Neuronal stem cell (in vitro differentiated cells): ENCODE data around the gene ADGB.

Experiments used
- DNase-seq: peaks from one replicate; pipeline ENCODE4 v3.0.0-alpha.2; 2013; ENCODE audit warnings: low spot score
- H2AFZ ChIP-seq: one replicate; pipeline ENCODE4 v1.6.1; 2013; ENCODE audit warnings: mild to moderate bottlenecking, low read length, inconsistent platforms
- H2AK5ac ChIP-seq: 2 replicates; pipeline ENCODE4 v1.6.1; 2013; ENCODE audit warnings: low read depth, mild to moderate bottlenecking, inconsistent platforms, low read length, moderate library complexity, mixed read lengths
- H2BK120ac ChIP-seq: 2 replicates; pipeline ENCODE4 v1.6.1; 2013; ENCODE audit warnings: low read depth, mild to moderate bottlenecking, inconsistent platforms, low read length, moderate library complexity, mixed read lengths
- H2BK12ac ChIP-seq: one replicate; pipeline ENCODE4 v1.6.1; 2013; ENCODE audit warnings: low read length, inconsistent platforms
- H2BK15ac ChIP-seq: 2 replicates; pipeline ENCODE4 v1.6.1; 2013; ENCODE audit warnings: mild to moderate bottlenecking, low read length, inconsistent platforms, mixed read lengths
- H2BK5ac ChIP-seq: one replicate; pipeline ENCODE4 v1.6.1; 2013; ENCODE audit warnings: inconsistent platforms, mild to moderate bottlenecking, low read length, moderate library complexity
- H3K14ac ChIP-seq: one replicate; pipeline ENCODE4 v1.6.1; 2013; ENCODE audit warnings: low read length, inconsistent platforms
- H3K18ac ChIP-seq: 2 replicates; pipeline ENCODE4 v1.6.1; 2013; ENCODE audit warnings: low read length, inconsistent platforms
- H3K23ac ChIP-seq: 2 replicates; pipeline ENCODE4 v1.6.1; 2013; ENCODE audit warnings: low read depth, mild to moderate bottlenecking, mixed read lengths, low read length, inconsistent platforms; ENCODE audit not compliant: poor library complexity
- H3K27ac ChIP-seq: replicated peaks from 3 replicates; pipeline ENCODE4 v1.5.1; 2013; ENCODE audit warnings: low read length, inconsistent platforms
- H3K27me3 ChIP-seq, 3 experiments: 2 replicates each; pipeline ENCODE4 v1.6.1; 2013; ENCODE audit warnings: low read length in 3 of 3, mild to moderate bottlenecking in 2 of 3, inconsistent platforms in 1 of 3, low read depth in 1 of 3, mixed read lengths in 1 of 3, moderate library complexity in 1 of 3; ENCODE audit not compliant: control insufficient read depth in 3 of 3, insufficient read depth in 3 of 3
- H3K36me3 ChIP-seq, 2 donors: replicated peaks in 1 of 2; 2 replicates each; pipeline ENCODE4 v1.6.1; 2013; ENCODE audit warnings: low read length in 2 of 2; ENCODE audit not compliant: control insufficient read depth in 2 of 2, insufficient read depth in 2 of 2
- H3K4ac ChIP-seq: 2 replicates; pipeline ENCODE4 v1.6.1; 2013; ENCODE audit warnings: inconsistent platforms, mild to moderate bottlenecking, low read length, moderate library complexity
- H3K4me1 ChIP-seq, 2 donors: 1 replicate in 1 of 2; 2 replicates in 1 of 2; pipeline ENCODE4 v1.6.1; 2013; ENCODE audit warnings: low read length in 2 of 2, low read depth in 1 of 2; ENCODE audit not compliant: control insufficient read depth in 2 of 2, insufficient read depth in 1 of 2
- H3K4me2 ChIP-seq: one replicate; pipeline ENCODE4 v1.6.1; 2013; ENCODE audit warnings: mild to moderate bottlenecking, low read length, inconsistent platforms; ENCODE audit not compliant: insufficient read depth, poor library complexity, severe bottlenecking
- H3K4me3 ChIP-seq, 2 donors: 2 replicates each; pipeline ENCODE4 v1.5.1; 2013; ENCODE audit warnings: low read length in 2 of 2, mild to moderate bottlenecking in 2 of 2, inconsistent platforms in 1 of 2, moderate library complexity in 1 of 2
- H3K79me1 ChIP-seq: one replicate; pipeline ENCODE4 v1.6.1; 2013; ENCODE audit warnings: low read depth, mild to moderate bottlenecking, inconsistent platforms, low read length, moderate library complexity
- H3K9ac ChIP-seq: one replicate; pipeline ENCODE4 v1.6.1; 2013; ENCODE audit warnings: mild to moderate bottlenecking, low read depth, low read length, inconsistent platforms; ENCODE audit not compliant: poor library complexity
- H3K9me3 ChIP-seq, 2 donors: replicated peaks in 1 of 2; 2 replicates each; pipeline versions ENCODE3 to v1.6.1; 2013; ENCODE audit warnings: low read length in 2 of 2, mild to moderate bottlenecking in 2 of 2, inconsistent platforms in 1 of 2, low read depth in 1 of 2, mixed read lengths in 1 of 2, moderate library complexity in 1 of 2; ENCODE audit not compliant: control insufficient read depth in 2 of 2, insufficient read depth in 1 of 2
- H4K8ac ChIP-seq: one replicate; pipeline ENCODE4 v1.6.1; 2013; ENCODE audit warnings: low read depth, mild to moderate bottlenecking, inconsistent platforms, low read length, moderate library complexity
- H4K91ac ChIP-seq: one replicate; pipeline ENCODE4 v1.6.1; 2013; ENCODE audit warnings: low read length, low read depth, mild to moderate bottlenecking, inconsistent platforms; ENCODE audit not compliant: poor library complexity
- WGBS, 2 donors: extraction: QIAGEN DNeasy Blood & Tissue Kit; methylation state at CpG; one replicate each; pipeline ENCODE4 v1.1.7; 2013; ENCODE audit warnings: missing lambda C conversion rate in 2 of 2, mixed read lengths in 1 of 2; ENCODE audit not compliant: insufficient read length in 2 of 2, insufficient replicate concordance in 1 of 2; ENCODE audit errors: extremely low coverage in 2 of 2; 5-methylcytosine and 5-hydroxymethylcytosine counted together

ADGB gene

DNA sequence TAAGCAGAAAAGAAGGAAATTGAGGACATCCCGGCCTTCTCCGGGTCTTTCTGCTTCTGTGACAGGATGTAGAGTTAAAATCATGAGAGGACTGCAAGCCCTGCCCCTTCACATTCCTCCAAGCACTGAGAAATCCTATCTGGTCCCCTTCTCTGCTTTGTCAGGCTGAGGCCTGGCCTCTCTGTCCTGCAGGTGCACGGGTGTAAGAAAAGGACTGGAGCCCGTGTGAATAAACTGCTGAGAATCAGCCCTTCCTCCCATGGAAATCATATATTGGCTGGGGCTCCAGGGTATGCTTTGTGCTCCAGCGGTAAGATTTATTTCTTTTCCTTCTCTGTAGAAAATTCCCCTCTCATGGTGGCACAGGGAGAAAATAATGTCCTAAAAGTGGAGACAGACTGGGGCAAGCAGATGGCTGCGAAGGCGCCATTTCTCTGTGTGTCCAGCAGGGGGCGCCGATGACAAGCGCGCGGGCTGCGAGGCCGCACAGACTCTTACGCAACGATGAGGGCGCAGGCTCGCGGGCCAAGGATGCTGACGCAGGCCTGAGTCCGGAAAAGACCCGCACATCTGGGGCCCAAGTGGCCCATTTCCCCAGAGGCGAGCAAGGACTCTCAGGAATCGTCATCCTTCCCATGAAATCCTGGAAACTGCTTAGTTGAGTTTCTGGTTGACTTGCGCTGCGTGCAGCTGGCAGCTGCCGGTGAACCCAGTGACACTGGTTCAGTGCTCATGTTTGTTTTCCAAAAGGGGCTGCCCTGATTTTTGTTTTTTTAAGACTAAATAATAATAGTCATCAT, 258.6 kb downstream of the ADGB start:
- Histone ChIP-seq H2BK12ac (no peak overlapping the region), H3K36me3 (no peaks in the 10 kb centered on the region), H3K4ac (no peak overlapping the region), H3K9ac (no peak overlapping the region), H2AK5ac (no peak overlapping the region), H2BK15ac (no peak overlapping the region), H3K4me3 (peak overlapping the region; percentile 41 to 69), H3K4me1 (peaks cover 0 to 2% of the 10 kb centered on the region in 2 donors), H2BK5ac (no peak overlapping the region), H3K18ac (peak overlapping the region; percentile 53), H3K23ac (no peak overlapping the region), H3K79me1 (no peaks in the 10 kb centered on the region), H4K91ac (no peak overlapping the region), H2AFZ (peak overlapping the region; percentile 75), H3K27ac (no peak overlapping the region), H3K4me2 (peak overlapping the region; percentile 84), H3K9me3 (peaks cover 0 to 3% of the 10 kb centered on the region in 2 donors), H4K8ac (no peak overlapping the region), H2BK120ac (no peak overlapping the region), H3K14ac (no peak overlapping the region), H3K27me3 (no peaks in the 10 kb centered on the region)
- peak; percentile 68 for DNase-seq
- WGBS, 2 donors = no CpG with 5 or more reads among the region's 27 CpGs

DNA sequence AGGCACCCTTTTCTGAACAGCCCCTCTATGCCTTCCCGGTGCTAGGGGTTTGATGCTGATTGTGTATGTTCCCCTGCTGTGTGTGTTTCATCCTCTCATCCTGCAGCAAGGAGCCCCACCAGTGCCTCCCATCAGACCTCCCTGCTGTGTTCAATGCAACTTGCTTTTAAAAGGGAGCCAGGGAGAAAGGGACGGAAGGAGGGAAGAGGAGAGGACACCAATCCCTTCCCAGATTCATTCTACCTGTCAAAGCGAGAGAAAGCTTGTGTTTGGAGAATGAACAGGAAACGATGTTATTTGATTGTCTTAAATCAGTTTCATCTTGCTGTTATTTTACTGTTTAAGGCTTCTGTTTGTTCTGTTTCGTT, 259.2 kb downstream of the ADGB start:
- Histone ChIP-seq H3K79me1 (no peaks in the 10 kb centered on the region), H3K18ac (no peak overlapping the region), H2AK5ac (no peak overlapping the region), H3K14ac (no peak overlapping the region), H2BK12ac (no peak overlapping the region), H2BK120ac (no peak overlapping the region), H3K23ac (no peak overlapping the region), H3K9ac (no peak overlapping the region), H3K36me3 (no peaks in the 10 kb centered on the region), H3K4me2 (peak overlapping the region; percentile 84), H2AFZ (peak overlapping the region; percentile 75), H3K27me3 (no peaks in the 10 kb centered on the region), H3K4me1 (peaks cover 0 to 2% of the 10 kb centered on the region in 2 donors), H3K4me3 (peak overlapping the region in 1 of 2 donors; percentile 41), H2BK15ac (no peak overlapping the region), H4K8ac (no peak overlapping the region), H3K9me3 (peaks cover 0 to 3% of the 10 kb centered on the region in 2 donors), H4K91ac (no peak overlapping the region), H2BK5ac (no peak overlapping the region), H3K4ac (no peak overlapping the region), H3K27ac (no peak overlapping the region)
- DNase-seq = peak; percentile 35
- WGBS, 2 donors = no CpG with 5 or more reads among the region's 5 CpGs

DNA sequence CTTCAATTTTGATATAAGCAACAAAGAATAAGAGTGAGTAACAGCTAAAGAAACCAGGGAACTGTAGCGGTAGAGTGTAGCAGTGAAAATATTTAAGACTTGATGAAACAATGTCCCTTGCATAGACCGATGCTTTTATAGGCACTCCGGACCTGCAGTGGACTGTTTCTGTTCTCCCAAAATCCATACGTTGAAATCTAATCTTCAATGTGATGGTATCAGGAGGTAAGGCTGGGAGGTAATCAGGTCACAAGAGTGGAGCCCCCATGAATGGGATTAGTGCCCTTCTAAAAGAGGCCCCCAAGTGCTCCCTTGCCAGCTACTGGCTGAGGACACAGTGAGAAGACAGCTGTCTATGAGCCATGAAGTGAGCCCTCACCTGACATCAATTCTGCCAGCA, 260.4 kb downstream of the ADGB start:
- Histone ChIP-seq H3K27me3 (no peaks in the 10 kb centered on the region), H2BK5ac (no peak overlapping the region), H2BK15ac (no peak overlapping the region), H2AK5ac (no peak overlapping the region), H3K79me1 (no peaks in the 10 kb centered on the region), H3K23ac (no peak overlapping the region), H2BK12ac (no peak overlapping the region), H4K8ac (no peak overlapping the region), H3K9me3 (peaks cover 0 to 3% of the 10 kb centered on the region in 2 donors), H3K27ac (no peak overlapping the region), H2AFZ (no peak overlapping the region), H3K9ac (no peak overlapping the region), H4K91ac (no peak overlapping the region), H3K4ac (no peak overlapping the region), H2BK120ac (no peak overlapping the region), H3K4me2 (no peak overlapping the region), H3K36me3 (no peaks in the 10 kb centered on the region), H3K18ac (no peak overlapping the region), H3K4me3 (no peak overlapping the region), H3K14ac (no peak overlapping the region), H3K4me1 (peaks cover 0 to 2% of the 10 kb centered on the region in 2 donors)
- WGBS, 2 donors = no CpG with 5 or more reads among the region's 4 CpGs
- DNase-seq = no peak

DNA sequence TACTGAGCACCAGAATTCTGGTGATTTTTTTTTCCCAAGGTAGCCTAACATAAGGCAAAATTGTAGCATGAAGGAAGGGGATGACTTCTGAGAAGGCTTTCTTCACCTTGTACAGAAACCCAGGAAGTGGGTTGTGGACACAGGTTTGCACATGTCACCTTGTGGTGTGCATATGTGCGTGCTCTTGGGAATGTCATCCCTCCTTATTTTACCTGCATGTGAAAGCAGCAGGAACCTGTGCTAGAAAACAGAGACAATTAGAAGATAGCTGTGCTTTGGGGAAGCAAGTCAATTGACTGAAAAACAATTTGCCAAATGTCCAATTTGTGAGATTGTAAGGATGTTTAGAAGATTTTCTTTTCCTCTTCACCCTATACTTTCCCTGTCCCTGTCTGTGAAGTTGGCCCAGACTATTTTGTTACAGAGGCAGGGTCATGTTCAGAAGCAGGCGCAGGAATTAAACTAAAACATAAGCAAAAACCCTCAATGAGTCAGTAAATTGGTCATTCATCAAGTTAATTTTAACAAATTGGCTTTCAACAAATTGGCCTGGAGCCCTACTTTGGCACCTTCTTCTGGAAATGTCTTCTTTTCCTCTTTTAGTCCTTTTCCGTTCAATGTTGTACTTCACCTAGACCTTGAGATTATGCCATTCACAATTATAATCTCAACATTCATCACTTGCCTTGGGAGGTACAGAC, 261.2 kb downstream of the ADGB start:
- no peak overlapping the region for H2BK15ac ChIP-seq

More for the DNA sequence above, 261.2 kb downstream of the ADGB start:
- H3K4me3 ChIP-seq = no peak overlapping the region
- H4K8ac ChIP-seq = no peak overlapping the region
- H3K79me1 ChIP-seq = no peaks in the 10 kb centered on the region
- H2AFZ ChIP-seq = no peak overlapping the region
- H2AK5ac ChIP-seq = no peak overlapping the region
- H3K4me2 ChIP-seq = no peak overlapping the region
- H3K36me3 ChIP-seq = no peaks in the 10 kb centered on the region
- H3K18ac ChIP-seq = no peak overlapping the region
- H3K4me1 ChIP-seq = peaks cover 0 to 2% of the 10 kb centered on the region in 2 donors
- no peak overlapping the region for H3K27ac ChIP-seq
- peaks cover 0 to 3% of the 10 kb centered on the region in 2 donors for H3K9me3 ChIP-seq
- H3K23ac ChIP-seq = no peak overlapping the region
- no peak for DNase-seq
- H3K9ac ChIP-seq = no peak overlapping the region
- H3K27me3 ChIP-seq = no peaks in the 10 kb centered on the region
- no peak overlapping the region for H3K4ac ChIP-seq
- no peak overlapping the region for H2BK120ac ChIP-seq
- WGBS, 2 donors = no CpG with 5 or more reads among the region's 3 CpGs
- H4K91ac ChIP-seq = no peak overlapping the region
- no peak overlapping the region for H2BK12ac ChIP-seq
- no peak overlapping the region for H3K14ac ChIP-seq
- H2BK5ac ChIP-seq = no peak overlapping the region
